Activated CD8-positive, alpha-beta memory T cell treated with anti-CD3 and anti-CD28 coated beads, Interleukin-2, amount 50 U/mL, for 1 hour (primary cell): ENCODE data around the gene AGPS.

ENCODE experiments used
- DNase-seq: peaks from one replicate; pipeline ENCODE4 v3.0.0-alpha.2; 2020; ENCODE audit errors: extremely low read depth

AGPS gene

GRCh38 chr2:177551989-177552421, 159.4 kb downstream of the AGPS start:
- no peak for DNase-seq

GRCh38 chr2:177552422-177553175, 160.0 kb downstream of the AGPS start:
- peak; percentile 81 for DNase-seq

GRCh38 chr2:177553176-177553884, 160.8 kb downstream of the AGPS start:
- no peak for DNase-seq

GRCh38 chr2:177554365-177554764, 161.8 kb downstream of the AGPS start:
- no peak for DNase-seq

- DNase-seq, result no peak
Measured at GRCh38 chr2:177556153-177556552, 163.6 kb downstream of the AGPS start.

GRCh38 chr2:177557794-177558193, 165.2 kb downstream of the AGPS start:
- DNase-seq, result no peak

- no peak for DNase-seq
Measured at GRCh38 chr2:177559638-177560037, 167.1 kb downstream of the AGPS start.

GRCh38 chr2:177568390-177568789, 175.8 kb downstream of the AGPS start:
- no peak for DNase-seq

- no peak for DNase-seq
Measured at GRCh38 chr2:177568893-177569292, 176.3 kb downstream of the AGPS start.

GRCh38 chr2:177572236-177572671, 179.7 kb downstream of the AGPS start:
- DNase-seq, result no peak

GRCh38 chr2:177573120-177573519, 180.5 kb downstream of the AGPS start:
- DNase-seq, result no peak

GRCh38 chr2:177574356-177574755, 181.8 kb downstream of the AGPS start:
- DNase-seq, result no peak

GRCh38 chr2:177575358-177575757, 182.8 kb downstream of the AGPS start:
- no peak for DNase-seq

- no peak for DNase-seq
Measured at GRCh38 chr2:177577075-177577474, 184.5 kb downstream of the AGPS start.

- no peak for DNase-seq
Measured at GRCh38 chr2:177578454-177578853, 185.9 kb downstream of the AGPS start.

GRCh38 chr2:177579486-177580036, 187.0 kb downstream of the AGPS start:
- no peak for DNase-seq

GRCh38 chr2:177582000-177582399, 189.4 kb downstream of the AGPS start:
- DNase-seq, result no peak

GRCh38 chr2:177584030-177584692, 191.6 kb downstream of the AGPS start:
- DNase-seq, result no peak

- no peak for DNase-seq
Measured at GRCh38 chr2:177585234-177585863, 192.8 kb downstream of the AGPS start.

GRCh38 chr2:177586154-177586553, 193.6 kb downstream of the AGPS start:
- DNase-seq, result no peak

- DNase-seq, result no peak
Measured at GRCh38 chr2:177587371-177587770, 194.8 kb downstream of the AGPS start.

GRCh38 chr2:177588671-177589070, 196.1 kb downstream of the AGPS start:
- no peak for DNase-seq
